Measurements from ENCODE around the gene PRRC2B. TPM values are rescaled to one million over a fixed set of nuclear protein-coding genes. Genes with fewer than 3 reads are reported as not detected.

PRRC2B gene
- total RNA-seq, 6 experiments from 2014 or later, result 53.7 to 82.6 (median 57.3) TPM

- 100% methylated on average over 2 of the region's 23 CpGs for WGBS (ENCODE audit: insufficient coverage, low coverage, low lambda C conversion rate, missing lambda C conversion rate)
- ATAC-seq, result no peak
- no peaks in the 10 kb centered on the region for H3K27me3 ChIP-seq
- no peak overlapping the region for H3K27ac ChIP-seq
- H3K4me3 ChIP-seq, result no peak overlapping the region
- TF ChIP-seq, protein P1, sequence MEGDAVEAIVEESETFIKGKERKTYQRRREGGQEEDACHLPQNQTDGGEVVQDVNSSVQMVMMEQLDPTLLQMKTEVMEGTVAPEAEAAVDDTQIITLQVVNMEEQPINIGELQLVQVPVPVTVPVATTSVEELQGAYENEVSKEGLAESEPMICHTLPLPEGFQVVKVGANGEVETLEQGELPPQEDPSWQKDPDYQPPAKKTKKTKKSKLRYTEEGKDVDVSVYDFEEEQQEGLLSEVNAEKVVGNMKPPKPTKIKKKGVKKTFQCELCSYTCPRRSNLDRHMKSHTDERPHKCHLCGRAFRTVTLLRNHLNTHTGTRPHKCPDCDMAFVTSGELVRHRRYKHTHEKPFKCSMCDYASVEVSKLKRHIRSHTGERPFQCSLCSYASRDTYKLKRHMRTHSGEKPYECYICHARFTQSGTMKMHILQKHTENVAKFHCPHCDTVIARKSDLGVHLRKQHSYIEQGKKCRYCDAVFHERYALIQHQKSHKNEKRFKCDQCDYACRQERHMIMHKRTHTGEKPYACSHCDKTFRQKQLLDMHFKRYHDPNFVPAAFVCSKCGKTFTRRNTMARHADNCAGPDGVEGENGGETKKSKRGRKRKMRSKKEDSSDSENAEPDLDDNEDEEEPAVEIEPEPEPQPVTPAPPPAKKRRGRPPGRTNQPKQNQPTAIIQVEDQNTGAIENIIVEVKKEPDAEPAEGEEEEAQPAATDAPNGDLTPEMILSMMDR (IDR thresholded peaks at IDR 0.05), result no peak
- DNase-seq, result no peak
- intact Hi-C loops (cut with DNase I), result no loop called here
- no peaks in the 10 kb centered on the region for H3K9me3 ChIP-seq
- H3K4me1 ChIP-seq, result peaks cover 0 to 6% (median 4%) of the 10 kb centered on the region in 4 donors
- peaks cover 0 to 81% (median 35%) of the 10 kb centered on the region in 4 donors for H3K36me3 ChIP-seq
These were observed 130.9 kb downstream of the PRRC2B start for GRCh38 chr9:131524665-131525315.

DNA sequence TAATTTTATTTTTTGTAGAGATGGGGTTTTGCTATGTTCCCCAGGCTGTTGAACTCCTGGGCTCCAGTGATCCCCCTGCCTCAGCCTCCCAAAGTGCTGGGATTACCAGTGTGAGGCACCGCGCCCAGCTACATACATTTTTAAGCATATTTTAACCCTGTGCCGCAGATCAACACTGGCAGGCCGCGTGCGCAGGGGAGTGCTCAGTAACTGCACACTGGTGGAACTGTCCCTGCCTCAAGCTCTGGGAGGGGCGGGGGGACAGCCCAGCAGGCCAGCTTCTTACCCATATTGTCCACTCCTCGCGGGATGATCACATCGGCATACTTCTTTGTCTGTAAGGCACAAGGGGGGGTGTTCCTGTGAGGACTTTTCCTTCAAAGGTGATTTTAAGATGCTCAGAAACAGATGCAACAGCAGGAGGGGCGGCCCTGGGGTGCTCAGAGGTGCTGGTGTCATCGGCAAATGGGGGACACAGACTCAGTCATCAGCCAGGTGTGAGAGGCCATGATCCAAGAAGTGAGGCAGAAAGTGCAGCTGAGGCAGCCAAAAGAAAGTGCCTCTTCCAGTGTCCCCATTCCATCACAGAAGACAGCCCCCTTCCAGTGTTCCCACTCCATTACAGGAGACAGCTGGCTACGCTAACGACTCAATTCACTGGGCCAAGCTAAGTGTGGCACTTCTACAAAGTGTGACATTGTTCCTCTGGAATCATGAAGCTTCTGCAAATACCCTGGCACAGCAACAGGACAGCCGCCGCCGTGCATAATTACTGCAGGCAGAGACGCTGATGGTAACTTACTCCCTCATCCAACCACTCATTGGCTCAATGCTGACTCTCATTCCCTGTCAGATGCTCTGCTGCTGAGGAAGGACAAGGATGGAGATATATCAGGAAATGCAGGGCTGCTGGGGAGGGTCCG, 132.0 kb downstream of the PRRC2B start:
- 84% methylated on average over 10 of the region's 19 CpGs for WGBS (ENCODE audit: insufficient coverage, low coverage, low lambda C conversion rate, missing lambda C conversion rate)
- H3K36me3 ChIP-seq, result peaks cover 0 to 75% (median 35%) of the 10 kb centered on the region in 4 donors

GRCh38 chr9:131528186-131528585, 134.3 kb downstream of the PRRC2B start:
- Histone ChIP-seq H3K9me3 (no peaks in the 10 kb centered on the region), H3K27ac (no peak overlapping the region), H3K4me1 (peaks cover 0 to 10% (median 7%) of the 10 kb centered on the region in 4 donors), H3K36me3 (peaks cover 0 to 60% (median 32%) of the 10 kb centered on the region in 4 donors), H3K4me3 (no peak overlapping the region), H3K27me3 (no peaks in the 10 kb centered on the region)
- no peak for TF ChIP-seq POLR2A (IDR thresholded peaks at IDR 0.05)
- DNase-seq, result no peak
- 88% methylated on average over 5 of the region's 7 CpGs for WGBS (ENCODE audit: insufficient coverage, low coverage, low lambda C conversion rate, missing lambda C conversion rate)
- intact Hi-C loops (cut with DNase I), result no loop called here
- no peak for ATAC-seq

More for the DNA sequence above, 132.0 kb downstream of the PRRC2B start:
- DNase-seq (no peak), ATAC-seq (no peak)
- H3K9me3 ChIP-seq, result no peaks in the 10 kb centered on the region
- H3K27ac ChIP-seq, result no peak overlapping the region
- intact Hi-C loops (cut with DNase I), result no loop called here
- H3K4me1 ChIP-seq, result peaks cover 0 to 7% (median 5%) of the 10 kb centered on the region in 4 donors
- H3K4me3 ChIP-seq, result no peak overlapping the region
- H3K27me3 ChIP-seq, result no peaks in the 10 kb centered on the region
- TF ChIP-seq, protein P1 (IDR thresholded peaks at IDR 0.05), result no peak
- no peak for TF ChIP-seq POLR2A (IDR thresholded peaks at IDR 0.05)

DNA sequence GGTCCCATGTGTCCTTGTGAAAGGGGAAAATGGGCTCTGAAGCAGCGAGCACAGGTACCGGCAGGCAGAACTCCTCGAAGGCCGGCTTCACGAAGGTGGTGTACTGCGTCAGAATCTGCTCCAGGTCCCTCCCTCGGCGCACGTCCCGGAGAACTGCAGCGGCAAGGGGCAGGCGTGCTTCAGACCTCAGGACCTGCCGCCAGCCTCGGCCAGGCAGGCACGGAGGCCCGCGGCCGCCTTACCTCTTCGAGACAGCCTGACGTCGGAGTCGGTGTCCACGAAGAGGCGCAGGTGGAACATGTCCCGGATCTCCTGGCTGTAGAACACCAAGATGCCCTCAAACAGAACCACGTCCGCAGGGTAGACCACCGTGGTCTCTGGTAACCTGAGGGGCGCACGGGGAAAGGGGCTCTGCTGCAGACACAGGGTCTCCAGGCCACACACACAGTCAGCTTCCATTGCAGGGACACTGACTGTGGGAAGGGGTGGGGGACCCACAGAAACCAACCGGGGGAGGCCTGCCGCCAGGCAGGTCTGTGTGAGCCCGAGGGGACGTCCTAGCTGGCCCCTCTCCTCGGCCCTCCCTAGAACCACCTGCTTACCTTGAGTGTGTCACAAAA, 135.1 kb downstream of the PRRC2B start:
- Histone ChIP-seq H3K36me3 (peaks cover 0 to 52% (median 31%) of the 10 kb centered on the region in 4 donors), H3K4me3 (no peak overlapping the region), H3K27ac (peak overlapping the region in 1 of 3 donors; percentile 86), H3K27me3 (no peaks in the 10 kb centered on the region), H3K9me3 (no peaks in the 10 kb centered on the region), H3K4me1 (peaks cover 0 to 12% (median 7%) of the 10 kb centered on the region in 4 donors)
- ATAC-seq, result no peak
- WGBS (ENCODE audit: insufficient coverage, low coverage, low lambda C conversion rate, missing lambda C conversion rate), result 82% methylated on average over 2 of the region's 35 CpGs
- intact Hi-C loops (cut with DNase I), result no loop called here
- DNase-seq, result peak in 1 of 3 donors; percentile 49
- no peak for TF ChIP-seq POLR2A (IDR thresholded peaks at IDR 0.05)
- TF ChIP-seq, protein P1 (IDR thresholded peaks at IDR 0.05), result no peak

All from right lobe of liver (tissue), 6 donors.